NB4 (cell line): ENCODE measurements around the gene GBP6.

ENCODE experiments used
- DNase-seq: peaks from one replicate; pipeline ENCODE4 v3.0.0; 2010; ENCODE audit warnings: low read depth
- H3K4me3 ChIP-seq: one replicate; pipeline ENCODE4 v1.5.1; 2011; ENCODE audit warnings: mild to moderate bottlenecking, low read depth, low read length, moderate library complexity
- CTCF ChIP-seq: IDR thresholded peaks from one replicate; pipeline ENCODE4 v1.5.1; 2012; ENCODE audit warnings: low read depth, low read length
- MYC ChIP-seq: IDR thresholded peaks from 2 replicates; pipeline ENCODE4 v1.6.1; 2011; ENCODE audit warnings: low read depth, low read length
- POLR2A ChIP-seq: IDR thresholded peaks from 2 replicates; pipeline ENCODE4 v1.6.1; 2011; ENCODE audit warnings: mild to moderate bottlenecking; ENCODE audit not compliant: insufficient read length; ENCODE audit errors: extremely low read depth
- TF ChIP-seq, protein P1 (sequence below): IDR thresholded peaks from 2 replicates; pipeline ENCODE4 v1.6.1; 2011; ENCODE audit warnings: low read depth, low read length

Gene GBP6

DNA sequence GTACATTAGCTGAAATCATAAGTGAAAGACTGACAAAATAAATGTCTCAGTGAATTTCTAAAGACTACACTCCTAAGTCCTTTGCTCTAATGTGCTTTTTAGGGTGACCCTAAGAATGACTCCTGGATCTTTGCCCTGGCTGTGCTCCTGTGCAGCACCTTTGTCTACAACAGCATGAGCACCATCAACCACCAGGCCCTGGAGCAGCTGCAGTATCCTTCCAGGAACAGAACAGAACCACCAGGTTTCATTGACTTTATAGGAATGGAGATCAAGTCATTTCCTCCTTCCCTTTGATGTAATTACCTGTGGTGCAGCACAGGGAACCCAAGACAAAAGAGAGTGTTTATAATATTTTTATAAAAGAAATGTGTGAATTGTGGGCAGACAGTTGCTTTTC lies 14.1 kb downstream of the GBP6 start:
- DNase-seq = no peak
- H3K4me3 ChIP-seq = no peak overlapping the region
- no peak for TF ChIP-seq CTCF
- no peak for TF ChIP-seq POLR2A
- TF ChIP-seq, protein P1, sequence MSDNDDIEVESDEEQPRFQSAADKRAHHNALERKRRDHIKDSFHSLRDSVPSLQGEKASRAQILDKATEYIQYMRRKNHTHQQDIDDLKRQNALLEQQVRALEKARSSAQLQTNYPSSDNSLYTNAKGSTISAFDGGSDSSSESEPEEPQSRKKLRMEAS = no peak
- no peak for TF ChIP-seq MYC

DNA sequence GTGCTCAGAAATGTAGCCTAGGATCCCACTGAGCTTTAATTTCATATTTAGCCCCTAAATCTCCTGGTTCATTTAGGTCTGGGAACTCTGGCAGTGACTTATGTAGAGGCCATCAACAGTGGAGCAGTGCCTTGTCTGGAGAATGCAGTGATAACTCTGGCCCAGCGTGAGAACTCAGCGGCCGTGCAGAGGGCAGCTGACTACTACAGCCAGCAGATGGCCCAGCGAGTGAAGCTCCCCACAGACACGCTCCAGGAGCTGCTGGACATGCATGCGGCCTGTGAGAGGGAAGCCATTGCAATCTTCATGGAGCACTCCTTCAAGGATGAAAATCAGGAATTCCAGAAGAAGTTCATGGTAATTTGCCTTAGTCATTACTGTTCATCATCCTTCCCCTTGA lies 17.8 kb downstream of the GBP6 start:
- DNase-seq = no peak

DNA sequence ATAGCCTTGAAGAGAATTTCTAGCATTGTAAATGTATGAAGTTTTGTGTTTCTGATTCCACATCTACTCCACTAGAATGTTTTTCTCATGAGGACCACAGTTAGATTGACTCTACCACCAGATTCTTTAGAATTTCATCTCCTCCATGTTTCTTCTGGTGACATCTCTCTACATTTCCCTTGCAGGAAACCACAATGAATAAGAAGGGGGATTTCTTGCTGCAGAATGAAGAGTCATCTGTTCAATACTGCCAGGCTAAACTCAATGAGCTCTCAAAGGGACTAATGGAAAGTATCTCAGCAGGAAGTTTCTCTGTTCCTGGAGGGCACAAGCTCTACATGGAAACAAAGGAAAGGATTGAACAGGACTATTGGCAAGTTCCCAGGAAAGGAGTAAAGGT lies 18.6 kb downstream of the GBP6 start:
- no peak overlapping the region for H3K4me3 ChIP-seq
- no peak for DNase-seq

More for the DNA sequence above, 17.8 kb downstream of the GBP6 start:
- no peak for TF ChIP-seq CTCF
- no peak for TF ChIP-seq POLR2A
- TF ChIP-seq MYC = no peak
- TF ChIP-seq, protein P1 = no peak
- no peak overlapping the region for H3K4me3 ChIP-seq

GRCh38 chr1:89383185-89383584 lies 19.3 kb downstream of the GBP6 start:
- H3K4me3 ChIP-seq = no peak overlapping the region
- TF ChIP-seq POLR2A = no peak
- TF ChIP-seq, protein P1 = no peak
- TF ChIP-seq MYC = no peak
- TF ChIP-seq CTCF = no peak
- no peak for DNase-seq

More for the DNA sequence above, 18.6 kb downstream of the GBP6 start:
- no peak for TF ChIP-seq POLR2A
- no peak for TF ChIP-seq MYC
- TF ChIP-seq, protein P1 = no peak
- no peak for TF ChIP-seq CTCF

DNA sequence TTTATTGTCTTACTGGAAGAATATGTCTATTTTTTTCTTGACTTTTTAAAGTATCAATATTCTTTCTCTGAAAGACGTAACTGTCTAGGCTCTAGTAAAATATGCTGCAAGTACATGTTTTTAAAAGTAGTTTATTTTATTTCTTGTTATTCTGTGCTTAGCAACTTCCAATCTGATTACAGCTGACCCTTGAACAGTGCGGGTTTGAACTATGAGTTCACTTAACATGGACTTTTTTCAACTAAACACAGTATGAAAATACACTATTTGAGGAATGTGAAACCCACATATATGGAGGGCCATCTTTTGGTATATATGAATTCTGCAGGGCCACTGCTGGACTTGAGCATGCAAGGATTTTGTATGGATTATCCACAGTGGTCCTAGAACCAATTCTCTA lies 26.8 kb downstream of the GBP6 start:
- DNase-seq = no peak
- H3K4me3 ChIP-seq = no peak overlapping the region
- TF ChIP-seq MYC (no peak), CTCF (no peak)

DNA sequence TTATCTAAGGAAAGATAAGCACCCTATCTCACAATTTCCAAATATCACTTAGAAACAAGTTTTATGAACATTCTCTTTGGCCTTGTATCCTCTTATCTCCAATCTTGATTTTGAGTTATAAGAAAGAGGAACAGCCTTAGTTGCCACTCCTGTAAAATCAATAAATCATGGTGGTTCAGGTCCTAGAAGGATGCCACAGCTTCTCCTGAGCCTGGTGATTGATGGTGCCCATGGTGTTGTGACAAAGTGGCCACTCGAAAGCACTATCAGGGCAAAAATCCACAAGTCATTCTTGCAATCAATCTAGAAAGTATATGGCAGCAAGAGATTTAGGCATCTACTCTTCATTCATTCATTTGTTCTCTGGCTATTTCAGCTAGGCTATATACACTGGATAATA lies 27.8 kb downstream of the GBP6 start:
- no peak for DNase-seq
- no peak overlapping the region for H3K4me3 ChIP-seq
- TF ChIP-seq, protein P1 = no peak
- TF ChIP-seq POLR2A (no peak), CTCF (no peak), MYC (no peak)
